ENCODE measurements around the gene FAM216B.

DNA sequence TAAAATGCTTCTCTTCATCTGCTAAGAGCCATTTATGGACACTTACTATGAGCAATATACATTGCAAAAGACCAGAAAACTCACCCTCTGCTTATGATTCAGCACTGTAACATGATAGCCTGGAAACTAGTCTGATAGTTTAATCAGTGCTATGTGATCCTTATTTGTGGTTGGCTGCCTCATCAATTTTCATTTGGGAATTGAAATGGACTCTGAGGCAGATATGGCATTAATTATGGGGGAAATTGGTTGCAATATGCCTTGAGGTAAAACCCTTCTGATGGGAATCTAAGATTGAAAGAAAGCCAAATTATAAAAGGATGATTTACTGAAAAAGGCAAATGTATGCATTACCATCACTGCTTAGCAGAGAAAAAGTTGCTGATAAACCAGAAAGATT is 33.5 kb downstream of the FAM216B start:
- TF ChIP-seq TRIM24 (CRISPR knock-in tag; IDR thresholded peaks at IDR 0.05) (no peak), ZNF83 (CRISPR knock-in tag; IDR thresholded peaks at IDR 0.05; ENCODE audit: borderline replicate concordance) (no peak), SMC3 (IDR thresholded peaks at IDR 0.05; ENCODE audit: low read length) (no peak), KDM1A (CRISPR knock-in tag; IDR thresholded peaks at IDR 0.05) (no peak), ZNF570 (CRISPR knock-in tag; IDR thresholded peaks at IDR 0.05; ENCODE audit: borderline replicate concordance) (no peak), POLR2AphosphoS5 (IDR thresholded peaks at IDR 0.05; ENCODE audit: low read depth, low read length) (no peak), KLF6 (CRISPR knock-in tag; IDR thresholded peaks at IDR 0.05) (no peak), EZH2 (conservative IDR thresholded peaks at IDR 0.05; ENCODE audit: low read depth, low read length) (no peak), KLF15 (CRISPR knock-in tag; IDR thresholded peaks at IDR 0.05; ENCODE audit: borderline replicate concordance) (no peak)
- TF ChIP-seq, protein P1, sequence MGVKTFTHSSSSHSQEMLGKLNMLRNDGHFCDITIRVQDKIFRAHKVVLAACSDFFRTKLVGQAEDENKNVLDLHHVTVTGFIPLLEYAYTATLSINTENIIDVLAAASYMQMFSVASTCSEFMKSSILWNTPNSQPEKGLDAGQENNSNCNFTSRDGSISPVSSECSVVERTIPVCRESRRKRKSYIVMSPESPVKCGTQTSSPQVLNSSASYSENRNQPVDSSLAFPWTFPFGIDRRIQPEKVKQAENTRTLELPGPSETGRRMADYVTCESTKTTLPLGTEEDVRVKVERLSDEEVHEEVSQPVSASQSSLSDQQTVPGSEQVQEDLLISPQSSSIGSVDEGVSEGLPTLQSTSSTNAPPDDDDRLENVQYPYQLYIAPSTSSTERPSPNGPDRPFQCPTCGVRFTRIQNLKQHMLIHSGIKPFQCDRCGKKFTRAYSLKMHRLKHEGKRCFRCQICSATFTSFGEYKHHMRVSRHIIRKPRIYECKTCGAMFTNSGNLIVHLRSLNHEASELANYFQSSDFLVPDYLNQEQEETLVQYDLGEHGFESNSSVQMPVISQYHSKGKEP (CRISPR knock-in tag; IDR thresholded peaks at IDR 0.05), result no peak
- TF ChIP-seq, protein P2, sequence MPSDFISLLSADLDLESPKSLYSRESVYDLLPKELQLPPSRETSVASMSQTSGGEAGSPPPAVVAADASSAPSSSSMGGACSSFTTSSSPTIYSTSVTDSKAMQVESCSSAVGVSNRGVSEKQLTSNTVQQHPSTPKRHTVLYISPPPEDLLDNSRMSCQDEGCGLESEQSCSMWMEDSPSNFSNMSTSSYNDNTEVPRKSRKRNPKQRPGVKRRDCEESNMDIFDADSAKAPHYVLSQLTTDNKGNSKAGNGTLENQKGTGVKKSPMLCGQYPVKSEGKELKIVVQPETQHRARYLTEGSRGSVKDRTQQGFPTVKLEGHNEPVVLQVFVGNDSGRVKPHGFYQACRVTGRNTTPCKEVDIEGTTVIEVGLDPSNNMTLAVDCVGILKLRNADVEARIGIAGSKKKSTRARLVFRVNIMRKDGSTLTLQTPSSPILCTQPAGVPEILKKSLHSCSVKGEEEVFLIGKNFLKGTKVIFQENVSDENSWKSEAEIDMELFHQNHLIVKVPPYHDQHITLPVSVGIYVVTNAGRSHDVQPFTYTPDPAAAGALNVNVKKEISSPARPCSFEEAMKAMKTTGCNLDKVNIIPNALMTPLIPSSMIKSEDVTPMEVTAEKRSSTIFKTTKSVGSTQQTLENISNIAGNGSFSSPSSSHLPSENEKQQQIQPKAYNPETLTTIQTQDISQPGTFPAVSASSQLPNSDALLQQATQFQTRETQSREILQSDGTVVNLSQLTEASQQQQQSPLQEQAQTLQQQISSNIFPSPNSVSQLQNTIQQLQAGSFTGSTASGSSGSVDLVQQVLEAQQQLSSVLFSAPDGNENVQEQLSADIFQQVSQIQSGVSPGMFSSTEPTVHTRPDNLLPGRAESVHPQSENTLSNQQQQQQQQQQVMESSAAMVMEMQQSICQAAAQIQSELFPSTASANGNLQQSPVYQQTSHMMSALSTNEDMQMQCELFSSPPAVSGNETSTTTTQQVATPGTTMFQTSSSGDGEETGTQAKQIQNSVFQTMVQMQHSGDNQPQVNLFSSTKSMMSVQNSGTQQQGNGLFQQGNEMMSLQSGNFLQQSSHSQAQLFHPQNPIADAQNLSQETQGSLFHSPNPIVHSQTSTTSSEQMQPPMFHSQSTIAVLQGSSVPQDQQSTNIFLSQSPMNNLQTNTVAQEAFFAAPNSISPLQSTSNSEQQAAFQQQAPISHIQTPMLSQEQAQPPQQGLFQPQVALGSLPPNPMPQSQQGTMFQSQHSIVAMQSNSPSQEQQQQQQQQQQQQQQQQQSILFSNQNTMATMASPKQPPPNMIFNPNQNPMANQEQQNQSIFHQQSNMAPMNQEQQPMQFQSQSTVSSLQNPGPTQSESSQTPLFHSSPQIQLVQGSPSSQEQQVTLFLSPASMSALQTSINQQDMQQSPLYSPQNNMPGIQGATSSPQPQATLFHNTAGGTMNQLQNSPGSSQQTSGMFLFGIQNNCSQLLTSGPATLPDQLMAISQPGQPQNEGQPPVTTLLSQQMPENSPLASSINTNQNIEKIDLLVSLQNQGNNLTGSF (CRISPR knock-in tag; IDR thresholded peaks at IDR 0.05), result no peak
- TF ChIP-seq, protein P3, sequence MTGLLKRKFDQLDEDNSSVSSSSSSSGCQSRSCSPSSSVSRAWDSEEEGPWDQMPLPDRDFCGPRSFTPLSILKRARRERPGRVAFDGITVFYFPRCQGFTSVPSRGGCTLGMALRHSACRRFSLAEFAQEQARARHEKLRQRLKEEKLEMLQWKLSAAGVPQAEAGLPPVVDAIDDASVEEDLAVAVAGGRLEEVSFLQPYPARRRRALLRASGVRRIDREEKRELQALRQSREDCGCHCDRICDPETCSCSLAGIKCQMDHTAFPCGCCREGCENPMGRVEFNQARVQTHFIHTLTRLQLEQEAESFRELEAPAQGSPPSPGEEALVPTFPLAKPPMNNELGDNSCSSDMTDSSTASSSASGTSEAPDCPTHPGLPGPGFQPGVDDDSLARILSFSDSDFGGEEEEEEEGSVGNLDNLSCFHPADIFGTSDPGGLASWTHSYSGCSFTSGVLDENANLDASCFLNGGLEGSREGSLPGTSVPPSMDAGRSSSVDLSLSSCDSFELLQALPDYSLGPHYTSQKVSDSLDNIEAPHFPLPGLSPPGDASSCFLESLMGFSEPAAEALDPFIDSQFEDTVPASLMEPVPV (CRISPR knock-in tag; IDR thresholded peaks at IDR 0.05), result no peak

All from HepG2 (cell line).